Hematopoietic multipotent progenitor cell treated with erythropoietin and hydrocortisone succinate and interleukin-3 and kit ligand, for 4 days (in vitro differentiated cells): ENCODE data around the gene PRKCSH.
A peak's percentile ranks its signal among the peaks of the same experiment; 100 is the strongest.
"Not testable (repeated sequence)": the region's sequence is repeated elsewhere in the genome, so short reads cannot be mapped to it uniquely, and the experiment has no call there.

Experiments
- DNase-seq: peaks from one replicate; pipeline ENCODE4 v3.0.0-alpha.2; 2015

Gene PRKCSH

DNA sequence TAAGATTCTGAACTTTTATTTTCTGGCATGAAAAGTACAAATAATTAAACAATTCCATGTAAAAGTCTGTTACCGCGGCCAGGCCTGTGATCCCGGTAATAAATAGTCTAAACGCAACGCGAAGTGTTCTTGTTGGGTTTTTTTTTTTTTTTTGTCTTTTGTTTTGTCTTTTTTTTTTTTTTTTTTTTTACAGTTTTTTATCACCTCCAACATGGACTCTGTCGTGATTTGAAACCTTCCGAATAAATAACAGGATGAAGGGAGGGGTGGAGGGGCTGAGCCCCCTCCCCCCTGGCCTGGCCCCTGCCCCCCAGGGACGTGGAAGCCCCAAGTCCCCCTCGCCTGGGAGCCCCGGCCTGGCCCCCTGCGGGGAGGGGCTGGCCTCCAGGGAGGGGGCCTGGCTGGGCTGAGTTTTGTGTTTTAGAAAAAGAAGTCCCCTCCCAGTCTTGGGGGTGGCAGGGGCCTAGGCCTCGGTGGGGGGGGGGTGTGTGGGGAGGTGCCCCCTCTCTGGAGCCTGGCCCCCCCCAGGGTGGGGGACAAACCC is 16.0 kb downstream of the PRKCSH start:
- no peak for DNase-seq

DNA sequence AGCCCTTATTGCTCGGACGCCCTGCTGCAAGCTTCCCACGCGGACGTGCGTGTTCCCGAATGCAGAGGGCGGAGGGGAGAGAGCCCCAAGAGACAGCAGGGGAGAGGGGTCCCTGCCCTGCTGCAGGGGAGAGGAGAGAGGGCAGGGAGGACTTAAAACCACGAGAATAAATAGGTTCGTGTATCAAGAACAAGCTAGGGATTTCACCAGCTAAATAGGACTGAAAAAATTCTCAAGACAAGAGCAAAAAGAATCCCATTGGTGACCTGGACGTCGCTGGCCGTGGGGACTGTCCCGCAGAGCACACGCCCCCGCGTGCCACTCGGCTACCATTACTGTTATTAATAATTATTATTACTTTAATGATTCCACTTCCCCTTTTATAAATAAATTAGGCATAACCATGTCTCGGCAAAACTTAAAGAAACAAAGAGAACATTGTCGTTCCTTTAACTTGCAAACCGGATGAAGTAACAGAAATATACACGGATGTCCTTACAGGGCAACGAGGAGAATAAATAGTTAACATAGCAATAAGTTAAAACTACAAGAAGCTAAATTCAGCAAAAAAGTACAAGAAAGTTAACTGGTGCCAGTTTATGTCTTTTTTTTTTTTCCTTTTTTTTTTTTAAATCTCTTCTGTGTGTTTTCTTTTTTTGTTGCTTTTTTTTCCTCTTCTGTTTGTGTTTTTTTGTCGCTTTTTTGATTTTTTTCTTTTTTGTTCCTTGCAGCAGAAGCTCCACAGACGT is 16.6 kb downstream of the PRKCSH start:
- no peak for DNase-seq

DNA sequence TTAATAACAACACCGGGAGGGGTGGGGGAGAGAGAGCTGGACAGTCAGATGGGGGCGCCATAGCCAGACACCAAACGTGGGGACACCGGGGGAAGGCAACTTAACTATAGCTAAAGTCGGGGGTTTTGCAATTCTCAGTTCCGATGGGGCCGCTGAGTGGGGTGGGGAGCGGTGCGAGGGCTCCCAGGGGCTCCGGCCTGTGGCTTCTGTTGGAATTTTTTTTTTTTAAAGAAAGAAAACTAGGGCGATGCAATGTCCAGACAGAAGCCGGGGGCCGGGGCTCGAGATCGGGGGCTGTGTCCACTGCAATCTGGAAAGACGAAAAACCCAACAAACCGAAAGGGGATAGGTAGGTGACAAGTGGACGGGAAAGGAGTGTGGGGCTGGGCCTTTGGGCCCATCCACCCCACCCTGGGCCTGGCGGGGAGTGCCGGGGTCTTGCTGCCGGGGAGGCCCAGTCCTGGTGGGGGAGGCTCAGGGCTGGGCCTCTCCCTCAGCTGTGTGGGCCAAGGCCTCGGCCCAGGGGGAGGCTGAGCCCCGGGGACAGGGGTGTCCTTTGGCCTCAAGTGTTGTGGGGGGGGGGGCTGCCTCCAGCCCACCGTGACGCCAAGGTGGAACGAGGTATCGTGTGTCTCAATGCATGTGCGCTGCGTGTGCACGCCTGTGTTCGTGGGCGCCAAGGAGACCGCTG is 17.3 kb downstream of the PRKCSH start:
- DNase-seq: no peak

DNA sequence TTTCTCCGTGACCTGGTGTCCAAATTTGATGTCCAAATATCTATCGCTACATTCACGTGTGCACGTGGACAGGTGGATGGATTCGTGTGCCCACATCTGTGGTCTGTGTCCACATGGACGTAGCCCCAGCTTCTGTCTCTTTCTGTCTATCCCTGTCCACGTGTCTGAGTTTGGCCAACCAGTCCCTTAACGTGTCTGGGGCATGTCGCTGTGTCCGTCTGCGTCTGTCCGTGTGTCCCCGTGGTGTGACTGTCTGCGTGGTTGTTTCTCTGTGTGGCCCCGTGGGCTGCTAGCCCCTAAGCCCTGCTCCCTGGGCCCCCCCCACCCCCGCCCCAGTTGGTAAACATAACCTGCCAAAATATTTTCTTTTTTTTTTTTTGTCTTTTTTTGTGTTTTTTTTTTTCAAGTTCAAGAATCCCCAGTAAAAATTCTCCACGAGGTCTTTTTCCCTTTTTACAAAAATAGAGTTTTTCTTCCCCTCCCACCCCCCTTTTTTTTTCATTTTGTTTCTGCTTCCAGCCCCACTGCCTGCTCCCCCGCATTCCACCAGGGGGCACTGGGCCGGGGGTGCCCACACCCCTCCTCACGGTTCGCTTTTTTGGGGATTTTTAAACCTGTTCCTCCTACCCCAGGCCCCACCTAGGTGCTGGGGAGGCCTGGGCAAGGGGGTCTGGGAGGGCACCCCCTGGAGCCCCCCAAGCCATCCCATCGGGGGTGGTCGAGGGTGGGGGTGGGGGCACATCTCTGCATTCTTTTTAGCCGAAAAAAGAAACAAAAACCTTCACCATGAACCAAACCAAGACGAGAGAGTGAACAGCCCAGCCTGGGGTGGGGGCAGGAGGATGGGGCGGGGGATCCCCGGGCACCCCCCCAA is 18.3 kb downstream of the PRKCSH start:
- peak; percentile 50 for DNase-seq

DNA sequence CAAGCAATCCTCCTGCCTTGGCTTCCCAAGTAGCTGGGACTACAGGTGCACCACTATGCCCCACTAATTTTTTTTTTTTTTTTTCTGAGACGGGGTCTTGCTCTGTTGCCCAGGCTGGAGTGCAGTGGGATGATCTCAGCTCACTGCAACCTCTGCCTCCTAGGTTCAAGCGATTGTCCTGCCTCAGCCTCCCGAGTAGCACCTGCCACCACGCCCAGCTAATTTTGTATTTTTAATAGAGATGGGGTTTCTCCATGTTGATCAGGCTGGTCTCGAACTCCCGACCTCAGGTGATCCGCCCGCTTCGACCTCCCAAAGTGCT is 19.8 kb downstream of the PRKCSH start:
- DNase-seq: not testable (repeated sequence)

DNA sequence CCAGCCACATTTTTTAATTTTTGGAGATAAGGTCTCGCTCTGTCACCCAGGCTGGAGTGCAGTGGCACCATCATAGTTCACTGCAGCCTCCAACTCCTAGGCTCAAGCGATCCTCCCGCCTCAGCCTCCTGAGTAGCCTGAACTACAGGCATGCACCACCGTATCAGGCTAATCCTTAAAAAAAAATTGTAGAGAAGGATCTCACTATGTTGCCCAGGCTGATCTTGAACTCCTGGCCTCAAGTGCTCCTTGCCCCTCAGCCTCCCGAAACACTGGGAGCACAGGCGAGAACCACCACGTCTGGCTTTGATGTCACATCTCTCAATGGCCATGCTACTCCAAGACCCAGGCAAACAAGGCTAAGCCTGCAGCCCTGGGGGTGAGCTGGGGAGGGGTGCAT is 21.2 kb downstream of the PRKCSH start:
- no peak for DNase-seq

DNA sequence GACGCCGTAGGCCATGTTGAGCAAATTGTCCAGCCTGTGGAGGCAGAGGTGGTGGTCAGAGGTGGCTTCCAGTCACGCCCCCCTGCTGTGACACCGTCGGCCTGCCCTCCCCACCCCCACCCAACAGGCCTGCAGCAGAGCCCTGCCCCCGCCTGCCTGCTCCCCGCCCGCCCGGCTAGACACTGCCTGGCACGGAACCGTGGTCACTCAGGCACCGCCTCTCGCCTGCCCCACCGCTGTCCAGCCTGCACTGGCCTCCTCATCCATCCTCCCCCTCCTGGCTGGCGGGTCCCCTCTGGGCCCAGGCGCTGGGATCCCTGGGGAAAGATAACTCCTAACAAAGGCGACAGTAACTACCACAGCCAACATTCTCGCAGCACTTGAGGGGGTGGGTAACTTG is 21.7 kb downstream of the PRKCSH start:
- no peak for DNase-seq

DNA sequence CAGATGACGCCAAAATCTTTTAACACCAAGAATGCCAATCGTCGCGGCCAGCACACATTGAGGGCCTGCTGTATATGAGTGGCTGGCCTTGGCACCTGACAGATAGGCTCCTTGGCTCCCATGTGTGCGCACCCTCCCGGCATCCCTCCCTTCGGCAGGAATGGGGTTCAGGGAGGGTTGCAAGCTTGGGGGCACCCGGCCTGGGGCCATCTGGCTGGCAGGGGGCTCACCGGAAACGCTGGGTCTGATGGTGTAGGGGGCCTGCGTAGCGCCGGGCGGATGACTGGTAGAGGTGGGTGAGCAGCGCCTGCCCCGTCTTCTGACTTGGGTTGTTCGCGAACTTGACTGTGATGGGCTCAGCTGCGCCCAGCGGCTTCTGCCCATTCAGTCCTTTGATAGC is 22.4 kb downstream of the PRKCSH start:
- DNase-seq: no peak

DNA sequence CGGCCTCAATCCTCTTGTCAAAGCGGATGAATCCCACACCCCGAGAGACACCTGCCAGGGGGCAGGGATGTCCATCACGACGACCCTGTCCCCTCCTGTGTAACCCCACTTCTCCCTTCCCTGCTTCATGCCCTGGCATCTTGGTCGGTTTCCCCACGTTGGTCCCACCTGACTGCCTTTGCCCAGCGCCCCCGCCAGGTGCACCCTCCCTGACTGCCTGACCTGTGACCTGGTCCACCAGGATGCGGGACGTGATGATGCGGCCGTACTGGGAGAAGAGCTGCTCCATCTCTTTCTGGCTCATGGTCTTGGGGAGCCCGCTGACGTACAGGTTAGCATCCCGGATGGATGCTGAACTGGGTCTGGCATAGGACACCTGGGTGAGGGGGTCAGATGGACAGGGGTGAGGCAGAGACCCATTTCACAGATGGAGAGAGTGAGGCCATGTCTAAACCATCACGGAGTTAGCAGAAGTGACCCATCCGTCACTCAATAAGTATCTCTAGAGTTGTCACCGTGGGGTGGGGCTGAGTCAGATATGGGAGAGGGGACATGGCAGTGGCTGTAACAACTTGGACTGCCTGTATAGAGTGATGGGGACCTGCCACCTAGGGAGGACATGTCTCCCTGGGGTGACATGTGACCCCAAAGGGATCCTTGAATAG is 22.9 kb downstream of the PRKCSH start:
- DNase-seq: no peak

DNA sequence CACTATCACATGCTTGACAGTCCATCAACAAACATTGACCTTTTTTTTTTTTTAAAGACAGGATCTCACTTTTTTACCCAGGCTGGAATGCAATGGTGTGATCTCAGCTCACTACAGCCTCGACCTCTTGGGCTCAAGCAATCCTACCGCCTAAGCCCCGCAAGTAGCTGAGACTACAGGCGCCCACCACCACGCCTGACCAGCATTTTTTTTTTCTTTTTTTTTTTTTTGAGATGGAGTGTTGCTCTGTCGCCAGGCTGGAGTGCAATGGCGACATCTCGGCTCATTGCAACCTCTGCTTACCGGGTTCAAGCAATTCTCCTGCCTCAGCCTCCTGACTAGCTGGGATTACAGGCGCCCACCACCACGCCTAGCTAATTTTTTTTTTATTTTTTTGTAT is 23.5 kb downstream of the PRKCSH start:
- not testable (repeated sequence) for DNase-seq

DNA sequence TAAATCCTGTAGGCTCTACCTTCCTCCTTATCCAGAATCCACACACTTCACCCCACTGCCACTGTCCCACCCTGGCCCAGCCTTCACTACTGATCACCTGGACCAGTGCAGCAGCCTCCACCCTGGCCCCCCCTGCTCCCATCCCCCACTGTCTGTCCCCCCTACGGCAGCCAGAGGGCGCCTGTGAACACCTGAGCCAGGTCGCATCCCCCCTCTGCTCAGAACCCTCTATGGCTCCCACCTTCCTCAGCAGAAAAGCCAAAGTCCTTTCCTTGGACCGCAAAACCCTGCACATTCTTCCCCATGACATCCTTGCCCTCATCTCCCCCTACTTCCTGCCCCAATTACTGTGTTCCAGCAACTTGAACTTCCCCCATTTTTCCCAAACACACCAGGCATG is 24.8 kb downstream of the PRKCSH start:
- DNase-seq: no peak

DNA sequence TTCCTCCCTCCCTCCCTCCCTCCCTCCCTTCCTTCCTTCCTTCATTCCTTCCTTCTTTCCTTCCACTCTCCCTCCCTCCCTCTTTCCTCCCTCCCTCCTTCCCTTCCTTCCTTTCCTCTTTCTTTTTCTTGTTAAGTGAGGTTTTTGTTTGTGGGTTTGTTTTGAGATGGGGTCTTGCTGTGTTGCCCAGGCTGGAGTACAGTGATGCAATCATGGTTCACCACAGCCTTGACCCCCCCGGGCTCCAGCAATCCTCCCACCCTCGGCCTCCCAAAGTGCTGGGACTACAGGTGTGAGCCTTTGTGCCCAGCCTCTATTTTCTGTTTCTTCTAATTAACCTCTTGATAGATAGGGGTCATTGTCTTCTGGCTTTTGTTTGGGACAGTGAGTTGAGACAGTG is 26.0 kb downstream of the PRKCSH start:
- no peak for DNase-seq

DNA sequence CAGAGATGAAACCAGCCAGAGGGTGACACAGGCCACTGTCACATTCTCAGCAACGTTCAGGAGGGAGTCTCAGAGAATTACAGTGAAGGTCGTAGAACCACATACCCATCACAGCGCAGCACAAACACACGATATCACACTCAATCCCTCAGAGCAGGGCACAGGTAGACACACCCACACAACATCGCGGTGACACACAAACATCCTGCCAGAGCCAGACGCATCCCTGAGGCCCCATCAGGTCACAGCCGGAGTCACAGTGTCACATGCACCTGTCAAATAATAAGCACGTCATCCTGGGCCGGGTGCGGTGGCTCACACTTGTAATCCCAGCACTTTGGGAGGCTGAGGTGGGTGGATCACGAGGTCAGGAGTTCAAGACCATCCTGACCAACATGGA is 28.0 kb downstream of the PRKCSH start:
- DNase-seq: no peak

DNA sequence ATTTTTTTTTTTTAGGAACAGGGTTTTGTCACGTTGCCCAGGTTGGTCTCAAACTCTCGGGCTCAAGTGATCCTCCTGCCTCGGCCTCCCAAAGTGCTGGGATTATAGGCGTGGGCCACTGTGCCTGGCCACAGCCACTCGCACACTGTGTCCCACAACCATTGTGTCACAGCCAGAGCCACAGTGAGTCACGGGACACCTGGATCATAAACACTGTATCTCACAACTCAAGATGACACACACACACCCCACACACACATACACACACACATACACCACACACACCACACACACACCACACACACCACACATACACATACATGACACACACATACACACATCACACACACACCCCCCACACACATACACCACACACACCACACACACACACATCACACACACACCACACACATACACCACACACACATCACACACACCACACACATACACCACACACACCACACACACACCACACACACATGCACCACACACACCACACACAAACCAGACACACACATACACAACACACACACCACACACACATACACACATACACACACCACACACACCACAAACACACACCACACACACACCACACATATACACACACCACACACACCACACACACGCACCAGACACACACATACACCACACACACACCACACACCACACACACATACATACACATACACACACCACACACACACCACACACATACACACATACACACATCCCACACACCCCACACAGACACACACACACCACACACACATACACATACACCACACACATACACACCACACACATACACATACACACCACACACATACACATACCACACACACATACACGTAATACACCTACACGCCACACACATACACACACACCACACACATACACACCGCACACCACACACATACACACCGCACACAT is 29.2 kb downstream of the PRKCSH start:
- no peak for DNase-seq

DNA sequence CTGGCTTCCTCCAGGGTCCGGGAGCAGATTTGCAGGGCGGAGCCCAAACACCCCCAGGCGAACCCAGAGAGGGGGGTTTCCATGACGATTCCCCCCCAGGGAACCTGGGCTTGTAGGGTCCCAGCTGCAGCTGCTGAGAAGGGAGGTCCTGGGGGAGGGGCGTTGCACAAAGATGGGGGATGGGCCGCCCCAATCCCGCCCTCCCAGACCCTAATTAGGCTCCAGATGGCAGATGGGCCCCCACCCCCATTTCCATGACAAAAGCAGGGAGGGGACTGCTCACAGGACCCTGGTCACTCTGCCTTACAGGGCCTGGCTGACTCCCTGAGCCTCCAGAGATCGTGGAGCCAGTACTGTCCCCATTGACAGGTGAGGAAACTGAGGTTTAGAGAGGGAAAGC is 30.2 kb downstream of the PRKCSH start:
- no peak for DNase-seq

DNA sequence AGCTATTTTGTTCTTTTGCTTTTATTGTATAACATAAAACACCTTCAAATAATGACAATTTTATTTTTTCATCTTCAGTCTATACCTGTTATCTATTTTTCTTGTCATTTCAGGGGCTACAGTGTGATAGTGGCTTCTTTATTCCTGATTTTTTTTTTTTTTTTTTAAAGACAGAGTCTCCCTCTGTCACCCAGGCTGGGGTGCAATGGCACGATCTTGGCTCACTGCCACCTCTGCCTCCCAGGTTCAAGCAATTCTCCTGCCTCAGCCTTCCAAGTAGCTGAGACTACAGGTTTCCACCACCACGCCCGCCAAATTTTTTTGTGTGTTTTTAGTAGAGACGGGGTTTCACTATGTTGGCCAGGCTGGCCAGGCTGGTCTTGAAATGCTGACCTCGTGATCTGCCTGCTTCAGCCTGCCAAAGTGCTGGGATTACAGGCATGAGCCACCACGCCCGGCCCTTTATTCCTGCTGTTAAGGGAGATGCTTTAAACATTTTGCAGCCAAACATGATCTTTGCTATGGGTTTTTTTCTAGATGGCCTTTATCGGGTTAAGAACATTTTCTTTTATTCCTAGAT is 32.9 kb downstream of the PRKCSH start:
- DNase-seq: not testable (repeated sequence)

DNA sequence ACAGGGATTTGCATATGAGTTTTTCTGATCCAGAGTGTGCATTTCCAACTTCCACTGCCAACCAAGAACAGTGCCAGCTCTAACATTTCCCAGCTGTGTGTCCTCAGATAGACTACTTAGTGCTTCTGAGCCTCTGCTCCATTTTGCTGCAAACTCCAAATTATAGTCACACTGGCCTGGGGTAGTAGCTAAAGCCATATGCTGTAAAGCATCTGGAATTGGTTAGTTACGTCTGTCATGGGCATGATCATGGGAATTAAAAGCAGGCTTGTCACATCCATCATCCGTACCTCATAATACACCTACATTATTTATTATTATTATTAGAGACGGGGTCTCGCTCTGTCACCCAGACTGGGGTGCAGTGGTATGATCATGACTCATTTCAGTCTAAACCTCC is 38.3 kb downstream of the PRKCSH start:
- no peak for DNase-seq

DNA sequence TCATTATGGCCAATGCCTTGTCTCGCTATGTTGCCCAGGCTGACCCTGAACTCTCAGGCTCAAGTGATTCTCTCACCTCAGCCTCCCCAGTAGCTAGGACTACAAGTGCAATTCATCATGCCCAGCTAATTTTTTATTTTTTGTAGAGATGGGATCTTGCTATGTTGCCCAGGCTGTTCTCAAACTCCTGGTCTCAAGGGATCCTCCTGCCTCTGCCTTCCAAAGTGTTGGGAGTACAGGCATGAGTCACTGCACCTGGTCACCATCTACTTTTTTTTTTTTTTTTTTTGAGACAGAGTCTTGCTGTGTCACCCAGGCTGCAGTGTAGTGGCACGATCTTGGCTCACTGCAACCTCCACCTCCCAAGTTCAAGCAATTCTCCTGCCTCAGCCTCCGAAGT is 39.9 kb downstream of the PRKCSH start:
- DNase-seq: not testable (repeated sequence)

DNA sequence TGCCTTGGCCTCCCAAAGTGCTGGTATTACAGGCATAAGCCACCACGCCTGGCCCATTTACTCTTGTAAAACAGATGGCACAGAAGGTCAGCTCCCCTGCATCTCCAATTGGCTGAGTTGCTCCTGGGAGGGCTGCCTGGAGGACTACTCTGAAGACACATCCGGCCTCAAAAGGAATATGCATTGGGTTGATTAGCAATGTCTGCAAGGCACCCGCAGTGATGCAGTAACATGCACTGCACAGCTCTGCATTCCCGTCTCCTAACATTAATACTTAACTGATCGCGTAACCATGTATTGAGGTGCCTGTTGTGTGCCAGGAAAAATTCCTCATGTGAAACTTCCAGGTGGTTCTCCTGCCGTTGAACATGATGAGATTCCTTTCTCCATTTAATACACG is 40.4 kb downstream of the PRKCSH start:
- DNase-seq: no peak

DNA sequence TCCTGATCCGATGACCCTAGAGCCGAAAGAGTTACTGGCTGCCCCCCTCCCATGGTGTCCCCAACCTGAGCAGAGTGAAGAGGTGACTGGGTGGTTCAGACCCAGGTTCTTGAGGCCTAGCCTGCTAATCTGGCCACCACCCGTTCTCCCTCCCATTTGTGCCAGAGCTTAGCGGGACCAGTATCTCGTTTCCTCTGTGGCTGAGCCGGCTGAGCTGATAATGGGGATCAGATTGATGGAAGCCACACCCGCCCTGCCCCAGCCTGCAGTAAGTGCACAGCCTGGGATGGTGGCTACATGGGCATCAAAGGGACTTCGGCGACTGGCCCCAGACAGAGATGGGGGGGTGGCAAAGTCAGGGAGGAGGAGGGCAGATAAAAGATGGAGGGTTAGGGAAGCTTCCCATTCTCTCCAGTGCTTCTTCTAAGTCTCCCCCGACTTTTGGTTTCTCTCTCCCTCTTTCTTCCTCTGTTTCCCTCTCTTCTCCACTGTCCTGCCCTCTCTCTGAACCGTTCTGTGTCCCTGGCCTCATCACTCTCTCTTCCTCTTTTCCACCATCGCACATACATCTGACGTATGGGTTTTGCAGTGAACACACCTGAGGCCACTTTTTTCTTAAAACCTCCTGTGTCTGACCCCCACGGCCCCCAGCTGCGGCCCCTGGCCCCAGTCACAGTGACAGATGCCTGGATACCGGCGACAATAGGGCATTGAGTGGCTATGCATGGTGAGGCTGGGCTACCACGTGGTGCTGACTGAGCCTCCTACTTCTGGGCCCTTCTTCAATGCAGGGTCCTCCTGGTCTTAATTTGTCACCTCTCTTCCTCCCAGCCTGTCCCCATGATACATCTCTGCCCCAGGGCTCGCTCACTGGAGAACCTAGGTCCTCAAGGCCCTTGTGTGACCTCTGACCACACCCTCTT is 43.0 kb downstream of the PRKCSH start:
- peak; percentile 81 for DNase-seq
